ENCODE measurements around the gene DENND10. TPM values are rescaled to one million over a fixed set of nuclear protein-coding genes. Genes with fewer than 3 reads are reported as not detected.
A peak's percentile ranks its signal among the peaks of the same experiment; 100 is the strongest.
"Not testable (repeated sequence)": the region's sequence is repeated elsewhere in the genome, so short reads cannot be mapped to it uniquely, and the experiment has no call there.

Gene DENND10
- polyA plus RNA-seq, 1 donor, result 62.5 TPM

DNA sequence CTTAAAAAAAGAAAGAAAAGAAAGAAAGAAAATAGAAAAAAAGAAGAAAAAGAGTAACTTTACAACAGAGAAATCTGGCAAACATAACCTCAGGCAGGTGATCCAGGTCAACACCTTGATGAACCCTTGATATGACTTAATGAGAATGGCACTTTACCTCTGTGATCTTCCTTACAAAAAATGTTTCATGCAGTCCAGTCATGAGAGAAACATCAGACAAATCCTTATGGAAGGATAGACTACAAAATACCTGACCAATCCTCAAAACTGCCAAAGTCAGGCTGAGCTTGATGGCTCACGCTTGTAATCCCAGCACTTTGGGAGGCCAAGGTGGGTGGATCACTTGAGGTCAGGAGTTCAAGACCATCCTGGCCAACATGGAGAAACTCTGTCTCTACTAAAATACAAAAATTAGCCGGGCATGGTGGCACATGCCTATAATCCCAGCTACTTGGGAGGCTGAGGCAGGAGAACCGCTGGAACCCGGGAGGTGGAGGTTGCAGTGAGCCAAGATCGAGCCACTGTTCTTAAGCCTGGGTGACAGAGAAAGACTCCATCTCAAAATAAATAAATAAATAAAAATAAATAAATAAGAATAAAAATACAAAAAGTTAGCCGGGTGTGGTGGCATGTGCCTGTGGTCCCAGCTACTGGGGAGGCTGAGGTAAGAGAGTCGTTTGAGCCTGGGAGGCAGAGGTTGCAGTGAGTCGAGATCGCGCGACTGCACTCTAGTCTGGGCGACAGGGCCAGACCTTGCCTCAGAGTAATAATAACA lies 7.1 kb upstream of the DENND10 start:
- H3K27me3 ChIP-seq (ENCODE audit: control insufficient read depth, insufficient read depth, low read length); H3K36me3 ChIP-seq (ENCODE audit: control insufficient read depth, insufficient read depth, low read length); DNase-seq; H3K9me3 ChIP-seq (ENCODE audit: control insufficient read depth, low read depth, low read length); H3K4me3 ChIP-seq (ENCODE audit: low read length); H3K4me1 ChIP-seq (ENCODE audit: control insufficient read depth, insufficient read depth, low read length); H3K27ac ChIP-seq (ENCODE audit: low read length): not testable (repeated sequence)
- WGBS (ENCODE audit: insufficient coverage, low lambda C conversion rate), result 100% methylated on average over 2 of the region's 12 CpGs

DNA sequence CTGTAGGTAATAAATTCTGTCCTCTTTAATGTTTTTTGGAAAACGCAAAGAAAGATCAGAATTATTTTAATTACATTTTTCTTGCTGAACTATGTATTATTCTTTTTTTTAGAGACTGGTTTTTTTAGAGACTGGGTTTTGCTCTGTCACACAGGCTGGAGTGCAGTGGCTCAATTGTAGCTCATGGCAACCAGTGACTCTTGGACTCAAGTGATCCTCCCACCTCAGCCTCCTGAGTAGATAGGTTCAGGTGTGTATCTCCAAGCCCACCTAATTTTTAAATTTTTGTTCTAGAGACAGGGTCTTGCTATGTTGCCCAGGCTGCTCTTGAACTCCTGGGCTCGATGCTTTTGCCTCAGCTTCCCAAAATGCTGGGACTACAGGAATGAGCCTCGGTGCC lies 5.3 kb upstream of the DENND10 start:
- H3K36me3 ChIP-seq (ENCODE audit: control insufficient read depth, insufficient read depth, low read length), result no peaks in the 10 kb centered on the region

DNA sequence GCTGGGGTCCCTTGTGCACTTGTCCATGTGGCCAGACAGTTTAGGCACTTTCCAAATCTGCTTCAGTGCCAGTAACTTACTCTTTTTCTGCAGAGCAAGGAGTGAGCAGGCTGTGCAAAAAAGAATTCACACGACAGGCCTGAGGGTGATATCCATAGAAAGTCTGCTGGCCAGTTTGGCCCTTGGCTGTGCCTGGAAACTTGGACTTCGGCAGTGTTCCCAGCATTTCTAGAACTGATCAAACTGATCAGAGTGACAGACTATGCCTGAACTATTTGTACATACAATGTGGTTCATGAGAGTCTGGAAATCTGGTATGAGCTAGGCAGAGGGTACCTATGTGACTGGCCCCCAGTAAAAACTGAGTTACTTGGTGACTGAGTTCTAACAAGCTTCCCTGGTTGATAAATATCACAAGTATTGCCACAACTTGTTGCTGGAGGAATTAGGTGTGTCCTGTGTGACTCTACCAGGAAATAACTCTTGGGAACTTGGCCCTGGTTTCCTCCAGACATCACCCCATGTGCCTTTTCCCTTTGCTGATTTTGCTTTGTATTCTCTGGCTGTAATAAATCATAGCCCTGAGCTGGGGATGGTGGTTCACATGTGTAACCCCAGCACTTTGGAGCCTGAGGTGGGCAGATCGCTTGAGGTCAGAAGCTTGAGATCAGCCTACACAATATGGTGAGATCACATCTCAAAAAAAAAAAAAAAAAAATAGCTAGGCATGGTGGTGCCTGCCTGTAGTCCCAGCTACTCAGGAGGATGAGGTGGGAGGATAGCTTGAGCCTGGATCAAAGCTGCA lies 3.3 kb upstream of the DENND10 start:
- H3K4me1 ChIP-seq (ENCODE audit: control insufficient read depth, insufficient read depth, low read length), result peaks cover 7% of the 10 kb centered on the region
- H3K9me3 ChIP-seq (ENCODE audit: control insufficient read depth, low read depth, low read length), result no peaks in the 10 kb centered on the region
- no peaks in the 10 kb centered on the region for H3K36me3 ChIP-seq (ENCODE audit: control insufficient read depth, insufficient read depth, low read length)
- no peak overlapping the region for H3K4me3 ChIP-seq (ENCODE audit: low read length)
- no peaks in the 10 kb centered on the region for H3K27me3 ChIP-seq (ENCODE audit: control insufficient read depth, insufficient read depth, low read length)
- DNase-seq, result peak; percentile 64 to 80
- WGBS (ENCODE audit: insufficient coverage, low lambda C conversion rate), result no CpG with 5 or more reads among the region's 3 CpGs
- H3K27ac ChIP-seq (ENCODE audit: low read length), result peak overlapping the region; percentile 61

More for the DNA sequence above, 5.3 kb upstream of the DENND10 start:
- DNase-seq, result no peak
- Histone ChIP-seq H3K27ac (ENCODE audit: low read length) (no peak overlapping the region), H3K9me3 (ENCODE audit: control insufficient read depth, low read depth, low read length) (no peaks in the 10 kb centered on the region), H3K4me3 (ENCODE audit: low read length) (no peak overlapping the region), H3K4me1 (ENCODE audit: control insufficient read depth, insufficient read depth, low read length) (no peaks in the 10 kb centered on the region), H3K27me3 (ENCODE audit: control insufficient read depth, insufficient read depth, low read length) (no peaks in the 10 kb centered on the region)
- 100% methylated on average over 1 of the region's 3 CpGs for WGBS (ENCODE audit: insufficient coverage, low lambda C conversion rate)

DNA sequence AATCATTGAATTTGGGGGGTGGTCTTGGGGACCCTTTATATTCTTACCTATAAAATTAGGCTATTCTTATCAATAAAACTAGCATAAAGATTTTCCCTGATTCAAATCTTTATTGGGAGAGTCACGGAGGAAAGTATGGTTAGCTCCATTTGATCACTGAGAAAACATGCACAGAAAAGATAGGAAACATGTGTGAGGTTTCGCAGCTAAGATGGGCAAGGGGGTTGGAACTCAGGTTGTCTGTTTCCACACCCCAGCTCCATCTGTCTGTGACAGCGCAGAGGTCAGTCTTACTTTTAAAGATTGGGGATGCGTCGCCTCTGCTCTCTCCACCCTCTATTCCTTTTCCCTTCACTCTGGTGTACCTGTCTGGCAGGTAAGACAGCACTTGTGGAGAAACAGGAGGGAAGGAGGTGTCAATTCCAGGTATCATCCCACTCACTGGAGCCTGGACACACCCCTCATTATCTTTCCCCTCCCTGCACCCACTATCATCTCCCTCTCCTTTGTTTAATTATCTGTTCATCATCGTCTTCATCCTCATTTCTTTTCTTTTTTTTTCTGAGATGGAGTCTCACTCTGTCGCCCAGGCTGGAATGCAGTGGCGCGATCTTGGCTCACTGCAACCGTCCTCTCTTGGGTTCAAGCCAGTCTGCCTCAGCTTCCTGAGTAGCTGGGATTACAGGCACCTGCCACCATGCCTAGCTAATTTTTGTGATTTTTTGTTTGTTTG lies 2.4 kb upstream of the DENND10 start:
- WGBS (ENCODE audit: insufficient coverage, low lambda C conversion rate), result 50% methylated on average over 1 of the region's 10 CpGs
- H3K27ac ChIP-seq (ENCODE audit: low read length), result peak overlapping the region; percentile 61
- H3K27me3 ChIP-seq (ENCODE audit: control insufficient read depth, insufficient read depth, low read length), result no peaks in the 10 kb centered on the region
- peaks cover 9% of the 10 kb centered on the region for H3K4me1 ChIP-seq (ENCODE audit: control insufficient read depth, insufficient read depth, low read length)
- no peaks in the 10 kb centered on the region for H3K9me3 ChIP-seq (ENCODE audit: control insufficient read depth, low read depth, low read length)
- H3K36me3 ChIP-seq (ENCODE audit: control insufficient read depth, insufficient read depth, low read length), result no peaks in the 10 kb centered on the region
- DNase-seq, result no peak
- no peak overlapping the region for H3K4me3 ChIP-seq (ENCODE audit: low read length)

DNA sequence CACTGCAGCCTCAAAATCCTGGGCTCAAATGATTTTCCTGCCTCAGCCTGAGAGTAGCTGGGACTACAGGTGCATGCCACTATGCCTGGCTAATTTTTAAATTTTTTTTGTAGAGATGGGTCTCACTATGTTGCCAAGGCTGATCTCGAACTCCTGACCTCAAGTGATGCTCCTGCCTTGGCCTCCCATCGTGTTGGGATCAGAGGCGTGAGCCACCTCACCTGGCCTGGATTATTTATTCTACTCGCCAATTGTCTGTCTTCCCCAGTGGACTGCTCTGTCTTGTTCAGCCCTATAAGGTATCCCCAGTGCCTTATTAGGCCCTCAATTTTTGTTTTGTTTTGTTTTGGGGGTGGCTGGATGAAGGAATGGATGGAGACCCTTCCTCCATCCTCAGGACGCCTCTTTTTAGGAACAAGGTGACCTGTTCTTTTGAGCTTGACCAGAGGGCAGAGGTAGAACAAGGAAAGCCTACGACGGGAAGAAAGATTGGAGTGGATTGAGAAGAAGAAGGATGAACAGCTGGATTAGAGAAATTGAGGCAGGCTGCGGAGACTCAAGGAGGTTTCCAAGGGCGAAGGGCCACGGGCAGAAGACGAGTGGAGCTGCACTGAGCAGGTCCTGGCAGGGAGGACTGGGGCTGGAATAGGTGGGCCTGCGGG lies 541 bp upstream of the DENND10 start:
- 8% methylated on average over 2 of the region's 12 CpGs for WGBS (ENCODE audit: insufficient coverage, low lambda C conversion rate)
- Histone ChIP-seq H3K27me3 (ENCODE audit: control insufficient read depth, insufficient read depth, low read length) (no peaks in the 10 kb centered on the region), H3K27ac (ENCODE audit: low read length) (peak overlapping the region; percentile 26), H3K4me1 (ENCODE audit: control insufficient read depth, insufficient read depth, low read length) (peaks cover 9% of the 10 kb centered on the region), H3K4me3 (ENCODE audit: low read length) (no peak overlapping the region), H3K9me3 (ENCODE audit: control insufficient read depth, low read depth, low read length) (no peaks in the 10 kb centered on the region), H3K36me3 (ENCODE audit: control insufficient read depth, insufficient read depth, low read length) (peaks cover 4% of the 10 kb centered on the region)
- peak in 1 of 2 donors; percentile 17 for DNase-seq

DNA sequence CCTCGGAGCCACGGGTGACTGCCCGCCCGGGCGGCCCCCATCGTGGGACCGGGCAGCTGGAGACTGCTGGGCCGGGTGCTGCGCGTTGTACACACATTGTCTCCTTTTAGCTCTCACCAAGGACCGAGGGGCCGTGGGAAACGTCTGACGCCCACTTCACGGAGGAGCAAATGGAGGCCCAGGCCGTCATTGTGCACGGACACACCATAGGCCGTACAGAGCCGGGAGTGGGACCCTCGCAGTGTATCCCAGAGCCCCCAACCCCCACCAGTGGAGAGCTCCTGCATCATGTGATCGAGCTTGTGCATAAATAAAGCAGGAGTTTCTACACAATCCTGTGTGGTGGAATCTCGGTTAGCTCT lies 722 bp downstream of the DENND10 start:
- H3K27me3 ChIP-seq (ENCODE audit: control insufficient read depth, insufficient read depth, low read length), result no peaks in the 10 kb centered on the region
- peaks cover 15% of the 10 kb centered on the region for H3K36me3 ChIP-seq (ENCODE audit: control insufficient read depth, insufficient read depth, low read length)
- H3K9me3 ChIP-seq (ENCODE audit: control insufficient read depth, low read depth, low read length), result no peaks in the 10 kb centered on the region
- peaks cover 9% of the 10 kb centered on the region for H3K4me1 ChIP-seq (ENCODE audit: control insufficient read depth, insufficient read depth, low read length)
- DNase-seq, result peak in 1 of 2 donors; percentile 64
- H3K4me3 ChIP-seq (ENCODE audit: low read length), result peak overlapping the region; percentile 62
- peak overlapping the region; percentile 58 for H3K27ac ChIP-seq (ENCODE audit: low read length)
- WGBS (ENCODE audit: insufficient coverage, low lambda C conversion rate), result no CpG with 5 or more reads among the region's 22 CpGs

DNA sequence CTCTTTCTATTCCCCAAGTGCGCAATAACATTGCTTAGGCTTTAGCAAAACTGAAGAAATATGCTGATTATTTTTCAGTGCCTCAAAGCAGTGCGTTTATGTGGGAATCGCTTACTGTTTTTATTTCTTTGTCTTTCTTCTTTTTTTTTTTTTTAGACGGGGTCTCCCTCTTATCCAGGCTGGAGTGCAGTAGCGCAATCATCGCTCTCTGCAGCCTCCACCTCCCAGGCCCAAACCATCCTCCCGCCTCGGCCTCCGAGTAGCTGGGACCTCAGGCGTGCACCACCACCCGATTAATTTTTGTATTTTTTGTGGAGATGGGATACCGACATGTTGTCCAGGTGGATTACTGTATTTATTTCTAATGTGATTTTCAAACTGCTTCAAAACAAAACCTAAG lies 1.2 kb downstream of the DENND10 start:
- H3K4me1 ChIP-seq (ENCODE audit: control insufficient read depth, insufficient read depth, low read length), result peaks cover 9% of the 10 kb centered on the region
- H3K9me3 ChIP-seq (ENCODE audit: control insufficient read depth, low read depth, low read length), result no peaks in the 10 kb centered on the region
- DNase-seq, result no peak
- peak overlapping the region; percentile 62 for H3K4me3 ChIP-seq (ENCODE audit: low read length)
- H3K36me3 ChIP-seq (ENCODE audit: control insufficient read depth, insufficient read depth, low read length), result peaks cover 18% of the 10 kb centered on the region
- WGBS (ENCODE audit: insufficient coverage, low lambda C conversion rate), result 92% methylated on average over 2 of the region's 12 CpGs
- peak overlapping the region; percentile 58 for H3K27ac ChIP-seq (ENCODE audit: low read length)
- no peaks in the 10 kb centered on the region for H3K27me3 ChIP-seq (ENCODE audit: control insufficient read depth, insufficient read depth, low read length)

DNA sequence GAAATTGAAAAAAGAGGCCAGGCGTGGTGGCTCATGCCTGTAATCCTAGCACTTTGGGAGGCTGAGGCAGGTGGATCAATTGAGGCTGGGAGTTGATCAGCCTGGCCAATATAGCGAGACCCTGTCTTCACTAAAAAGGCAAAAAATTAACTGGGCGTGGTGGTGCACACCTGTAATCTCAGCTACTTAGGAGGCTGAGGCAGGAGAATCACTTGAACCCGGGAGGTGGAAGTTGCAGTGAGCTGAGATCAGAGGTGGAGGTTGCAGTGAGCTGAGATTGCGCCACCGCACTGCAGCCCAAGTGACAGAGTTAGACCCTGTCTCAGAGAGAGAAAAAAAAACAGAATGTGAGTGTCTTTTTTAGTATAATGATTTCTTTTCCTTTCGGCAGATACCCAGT lies 2.0 kb downstream of the DENND10 start:
- H3K27me3 ChIP-seq (ENCODE audit: control insufficient read depth, insufficient read depth, low read length); DNase-seq; H3K9me3 ChIP-seq (ENCODE audit: control insufficient read depth, low read depth, low read length); H3K4me1 ChIP-seq (ENCODE audit: control insufficient read depth, insufficient read depth, low read length); H3K4me3 ChIP-seq (ENCODE audit: low read length); H3K27ac ChIP-seq (ENCODE audit: low read length): not testable (repeated sequence)
- no CpG with 5 or more reads among the region's 7 CpGs for WGBS (ENCODE audit: insufficient coverage, low lambda C conversion rate)
- peaks cover 24% of the 10 kb centered on the region for H3K36me3 ChIP-seq (ENCODE audit: control insufficient read depth, insufficient read depth, low read length)

DNA sequence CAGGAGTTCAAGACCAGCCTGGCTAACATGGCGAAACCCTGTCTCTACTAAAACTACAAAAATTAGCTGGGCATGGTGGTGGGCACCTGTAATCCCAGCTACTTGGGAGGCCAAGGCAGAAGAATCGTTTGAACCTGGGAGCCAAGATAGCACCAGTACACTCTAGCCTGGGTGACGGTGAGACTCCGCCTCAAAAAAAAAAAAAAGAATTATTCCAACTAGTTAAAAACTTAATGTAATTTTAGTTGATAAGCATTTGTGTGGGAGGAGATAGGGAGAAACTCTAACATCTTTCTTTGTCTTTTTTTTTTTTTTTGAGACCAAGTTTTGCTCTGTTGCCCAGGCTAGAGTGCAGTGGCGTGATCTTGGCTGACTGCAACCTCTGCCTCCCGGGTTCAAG lies 3.2 kb downstream of the DENND10 start:
- H3K27me3 ChIP-seq (ENCODE audit: control insufficient read depth, insufficient read depth, low read length); H3K4me3 ChIP-seq (ENCODE audit: low read length); H3K27ac ChIP-seq (ENCODE audit: low read length); H3K9me3 ChIP-seq (ENCODE audit: control insufficient read depth, low read depth, low read length); DNase-seq; H3K4me1 ChIP-seq (ENCODE audit: control insufficient read depth, insufficient read depth, low read length): not testable (repeated sequence)
- no CpG with 5 or more reads among the region's 6 CpGs for WGBS (ENCODE audit: insufficient coverage, low lambda C conversion rate)
- H3K36me3 ChIP-seq (ENCODE audit: control insufficient read depth, insufficient read depth, low read length), result peaks cover 30% of the 10 kb centered on the region

DNA sequence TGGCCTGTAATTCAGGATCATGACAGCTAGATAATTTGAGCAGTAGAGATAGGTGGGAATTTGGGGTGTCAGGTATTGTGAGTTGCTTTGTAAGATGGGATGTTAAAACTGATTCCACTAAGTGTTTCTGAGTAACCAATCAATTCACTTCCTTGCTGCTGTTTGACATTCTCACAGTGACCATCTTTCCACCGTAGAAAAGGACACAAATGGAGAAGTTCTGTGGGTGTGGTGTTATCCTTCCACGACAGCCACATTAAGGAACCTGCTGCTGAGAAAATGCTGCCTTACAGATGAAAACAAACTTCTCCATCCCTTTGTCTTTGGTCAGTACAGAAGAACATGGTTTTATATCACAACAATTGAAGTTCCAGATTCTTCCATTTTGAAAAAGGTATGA lies 3.9 kb downstream of the DENND10 start:
- H3K27ac ChIP-seq (ENCODE audit: low read length); H3K9me3 ChIP-seq (ENCODE audit: control insufficient read depth, low read depth, low read length); H3K4me3 ChIP-seq (ENCODE audit: low read length); H3K4me1 ChIP-seq (ENCODE audit: control insufficient read depth, insufficient read depth, low read length); H3K27me3 ChIP-seq (ENCODE audit: control insufficient read depth, insufficient read depth, low read length); DNase-seq: not testable (repeated sequence)
- peaks cover 37% of the 10 kb centered on the region for H3K36me3 ChIP-seq (ENCODE audit: control insufficient read depth, insufficient read depth, low read length)
- WGBS (ENCODE audit: insufficient coverage, low lambda C conversion rate), result no CpG with 5 or more reads among the region's 2 CpGs
